ENCODE results near the gene PAGE1. TPM values are rescaled to one million over a fixed set of nuclear protein-coding genes. Genes with fewer than 3 reads are reported as not detected.

PAGE1 gene
- total and polyA plus RNA-seq, 10 of the 15 experiments (the other 5 are each of a cell fraction or from before 2014, with no cell fraction given) = not detected

DNA sequence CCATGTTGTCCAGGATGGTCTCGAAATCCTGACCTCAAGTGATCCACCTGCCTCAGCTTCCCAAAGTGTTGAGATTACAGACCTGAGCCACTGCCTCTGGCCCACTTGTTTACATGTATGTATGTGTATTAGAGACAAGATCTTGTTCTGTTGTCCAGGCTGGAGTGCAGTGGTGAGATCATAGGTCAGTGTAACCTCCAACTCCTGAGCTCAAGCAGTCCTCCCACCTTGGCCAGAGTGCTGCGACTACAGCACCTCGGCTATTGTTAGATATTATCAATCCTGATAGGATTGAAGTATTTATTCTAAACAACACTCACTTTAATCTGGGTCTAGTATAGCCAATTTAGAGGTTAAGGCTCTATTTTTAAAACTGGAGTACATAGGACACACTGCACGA is 36.0 kb downstream of the PAGE1 start:
- ATAC-seq (no peak), FAIRE-seq (no peak), DNase-seq (ENCODE audit: low read depth, low spot score) (no peak)
- in situ Hi-C loops (cut with MboI) (no loop called here), intact Hi-C loops (cut with micrococcal nuclease; ENCODE audit: unreplicated experiment) (no loop called here)
- Histone ChIP-seq H3K4me3 (no peak overlapping the region), H4K20me1 (ENCODE audit: control insufficient read depth, insufficient read depth) (no peaks in the 10 kb centered on the region), H3K27ac (ENCODE audit: control insufficient read depth, insufficient read depth) (no peak overlapping the region), H3K4me1 (ENCODE audit: control insufficient read depth, insufficient read depth, low read length) (no peaks in the 10 kb centered on the region), H3K27me3 (replicated peaks in 1 of 2; ENCODE audit: control insufficient read depth in 2 of 2, insufficient read depth in 2 of 2, low read length in 1 of 2) (no peaks in the 10 kb centered on the region), H3K79me2 (ENCODE audit: control insufficient read depth, insufficient read depth, low read length) (no peaks in the 10 kb centered on the region), H2AFZ (ENCODE audit: control insufficient read depth, low read depth, low read length) (no peak overlapping the region), H3K9me3 (replicated peaks; ENCODE audit: control insufficient read depth, insufficient read depth, low read length) (no peaks in the 10 kb centered on the region), H3K36me3 (ENCODE audit: control insufficient read depth in 2 of 2, insufficient read depth in 2 of 2, low read length in 1 of 2) (no peaks in the 10 kb centered on the region), H3K9ac (ENCODE audit: control insufficient read depth, insufficient read depth, low read length) (no peak overlapping the region), H3K4me2 (ENCODE audit: control insufficient read depth, insufficient read depth) (no peak overlapping the region)
- ChIA-PET POLR2A (no interaction called here), RAD21 (ENCODE audit: unreplicated experiment) (no interaction called here), SMC1A (ENCODE audit: uncharacterized antibody, unreplicated experiment) (no interaction called here), CTCF (no interaction called here)
- TF ChIP-seq E2F8 (IDR thresholded peaks at IDR 0.05; ENCODE audit: low read depth, partially characterized antibody) (no peak), IKZF2 (IDR thresholded peaks at IDR 0.05) (no peak), GABPA (IDR thresholded peaks at IDR 0.05; ENCODE audit: low read depth) (no peak), E2F4 (IDR thresholded peaks at IDR 0.05; ENCODE audit: low read depth, low read length) (no peak), ATF7 (IDR thresholded peaks at IDR 0.05; ENCODE audit: low read depth) (no peak), CHD4 (IDR thresholded peaks at IDR 0.05) (no peak), TARDBP (IDR thresholded peaks at IDR 0.05; ENCODE audit: borderline replicate concordance) (no peak), POLR2AphosphoS2 (IDR thresholded peaks at IDR 0.05; ENCODE audit: low read depth, low read length) (no peak), SPI1 (IDR thresholded peaks at IDR 0.05; ENCODE audit: borderline replicate concordance, insufficient read depth, low read depth, low read length) (no peak), SMAD5 (IDR thresholded peaks at IDR 0.05; ENCODE audit: low read depth) (no peak), KAT2A (conservative IDR thresholded peaks at IDR 0.05; ENCODE audit: control insufficient read depth, low read depth, low read length) (no peak), HDAC6 (IDR thresholded peaks at IDR 0.05; ENCODE audit: unreplicated experiment) (no peak), SIN3A (IDR thresholded peaks at IDR 0.05; ENCODE audit: low read depth, low read length) (no peak), KLF5 (IDR thresholded peaks at IDR 0.05; ENCODE audit: partially characterized antibody) (no peak), MYB (IDR thresholded peaks at IDR 0.05; ENCODE audit: borderline replicate concordance, low read depth, low read length) (no peak), NBN (IDR thresholded peaks at IDR 0.05) (no peak)
- TF ChIP-seq, protein P1, sequence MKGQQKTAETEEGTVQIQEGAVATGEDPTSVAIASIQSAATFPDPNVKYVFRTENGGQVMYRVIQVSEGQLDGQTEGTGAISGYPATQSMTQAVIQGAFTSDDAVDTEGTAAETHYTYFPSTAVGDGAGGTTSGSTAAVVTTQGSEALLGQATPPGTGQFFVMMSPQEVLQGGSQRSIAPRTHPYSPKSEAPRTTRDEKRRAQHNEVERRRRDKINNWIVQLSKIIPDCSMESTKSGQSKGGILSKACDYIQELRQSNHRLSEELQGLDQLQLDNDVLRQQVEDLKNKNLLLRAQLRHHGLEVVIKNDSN (IDR thresholded peaks at IDR 0.05; ENCODE audit: borderline replicate concordance, extremely low read length, insufficient read depth, low read depth, low read length) = no peak
- no TSS peak for BruUV-seq (replicated peaks)
- WGBS (ENCODE audit: insufficient coverage, insufficient replicate concordance, low lambda C conversion rate, missing lambda C conversion rate) = 13% methylated on average over 4 of the region's 4 CpGs
